Fibroblast of peridontal ligament (primary cell): ENCODE measurements around the gene MR1.

Experiments used
- DNase-seq: peaks from one replicate; pipeline ENCODE4 v3.0.0-alpha.2; 2010; ENCODE audit errors: extremely low read depth

The MR1 gene

DNA sequence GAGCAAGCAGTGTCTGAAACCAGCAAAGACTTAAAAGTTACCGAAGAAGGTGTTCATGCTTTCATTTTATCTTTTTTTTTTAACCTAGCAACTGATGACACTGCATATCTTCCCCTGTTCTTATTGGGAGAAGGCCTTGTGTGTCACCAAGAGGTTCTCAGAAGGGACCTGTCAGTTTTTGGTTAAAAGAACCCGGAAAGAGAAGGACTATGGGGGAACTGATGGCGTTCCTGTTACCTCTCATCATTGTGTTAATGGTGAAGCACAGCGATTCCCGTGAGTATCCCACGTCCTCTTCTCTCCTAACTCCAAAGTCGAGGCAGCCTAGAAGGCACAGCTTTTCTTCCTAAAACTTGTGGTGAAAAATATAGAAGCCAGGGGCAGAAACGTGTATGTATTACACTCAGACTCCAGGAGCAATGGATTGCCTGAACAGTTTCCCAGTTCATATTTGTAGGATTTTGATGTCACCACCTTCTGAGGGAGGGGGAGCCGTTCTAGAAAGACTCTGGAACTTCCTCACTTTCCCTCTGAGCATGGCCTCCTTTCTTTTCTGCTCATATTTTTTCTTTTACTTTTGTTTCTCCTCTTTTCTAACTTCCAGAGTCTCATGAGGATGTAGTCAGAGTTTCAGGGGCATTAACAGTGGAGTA is at the start of gene MR1:
Gene MR1 (plus strand): TSS at position 185 of the 653 bp plus-strand sequence. CDS start 25 bp downstream, at position 210.
- peak; percentile 95 for DNase-seq

DNA sequence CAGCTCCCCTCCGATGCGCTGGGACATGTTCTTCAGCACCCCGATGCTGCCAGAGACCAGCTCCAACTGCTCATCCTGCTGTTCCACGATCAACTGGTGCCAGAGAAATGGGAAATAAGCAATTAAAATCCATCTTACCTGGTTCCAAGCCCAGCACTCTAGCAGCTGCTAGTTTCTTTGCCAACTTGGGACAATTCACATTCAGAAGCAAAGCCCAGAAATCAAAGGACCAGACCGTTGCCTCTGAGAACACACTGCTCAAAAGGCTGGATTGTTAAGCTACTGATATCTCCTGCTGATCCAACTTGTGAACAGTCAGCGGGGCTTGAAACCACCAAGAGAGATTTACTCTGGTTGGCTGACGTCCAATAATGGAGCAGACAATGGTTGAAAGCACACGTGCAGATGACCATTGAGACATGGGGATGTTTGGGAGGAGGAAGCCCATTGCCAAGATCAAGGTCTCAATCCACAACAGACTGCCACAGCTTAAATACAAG is 45.5 kb upstream of the MR1 start:
- DNase-seq: no peak

DNA sequence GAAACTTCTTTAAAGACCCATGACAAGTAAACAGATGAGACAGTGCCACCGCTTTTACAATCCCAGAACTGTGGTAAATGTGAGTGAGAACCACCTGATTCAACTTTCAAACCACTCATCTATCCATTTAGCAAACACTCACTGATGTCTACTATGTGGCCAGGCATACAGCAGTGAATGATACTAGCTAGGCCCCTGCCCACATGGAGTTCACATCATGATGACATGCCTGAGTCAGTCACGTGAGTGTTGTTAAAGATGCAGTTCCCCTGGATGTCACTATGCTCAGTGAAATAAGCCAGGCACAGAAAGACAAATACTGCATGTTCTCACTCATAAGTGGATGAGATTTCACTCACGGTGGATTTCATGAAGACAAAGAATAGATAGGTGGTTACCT is 39.5 kb upstream of the MR1 start:
- DNase-seq: no peak

DNA sequence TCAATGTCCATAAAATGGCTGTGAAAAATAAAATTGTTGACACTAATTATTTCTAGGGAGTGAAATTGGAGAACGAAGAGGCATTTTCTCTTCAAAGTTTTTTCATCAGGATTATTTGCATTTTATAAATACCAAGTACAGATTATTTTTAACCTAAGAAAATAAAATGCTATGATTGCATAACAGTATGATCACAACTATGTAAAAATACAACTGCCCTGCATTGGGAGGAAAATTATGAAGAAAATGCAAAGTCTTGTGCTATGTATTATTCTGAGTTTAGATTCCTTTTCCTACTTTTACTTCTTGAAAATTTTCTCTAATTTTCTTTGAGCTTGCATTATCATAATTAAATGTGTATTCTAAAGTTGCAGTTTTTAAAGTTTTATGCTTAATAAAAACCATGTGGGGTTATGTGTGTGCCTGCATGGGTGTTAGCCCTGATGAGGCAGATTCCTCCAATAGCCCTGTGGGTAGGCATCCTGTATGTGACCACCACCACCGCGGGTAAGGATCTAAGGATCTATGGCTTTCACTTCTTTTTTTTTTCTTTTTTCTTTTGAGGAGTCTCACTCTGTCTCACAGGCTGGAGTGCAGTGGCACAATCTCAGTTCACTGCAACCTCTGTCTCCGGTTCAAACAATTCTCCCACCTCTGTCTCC is 35.8 kb upstream of the MR1 start:
- DNase-seq: peak; percentile 12

DNA sequence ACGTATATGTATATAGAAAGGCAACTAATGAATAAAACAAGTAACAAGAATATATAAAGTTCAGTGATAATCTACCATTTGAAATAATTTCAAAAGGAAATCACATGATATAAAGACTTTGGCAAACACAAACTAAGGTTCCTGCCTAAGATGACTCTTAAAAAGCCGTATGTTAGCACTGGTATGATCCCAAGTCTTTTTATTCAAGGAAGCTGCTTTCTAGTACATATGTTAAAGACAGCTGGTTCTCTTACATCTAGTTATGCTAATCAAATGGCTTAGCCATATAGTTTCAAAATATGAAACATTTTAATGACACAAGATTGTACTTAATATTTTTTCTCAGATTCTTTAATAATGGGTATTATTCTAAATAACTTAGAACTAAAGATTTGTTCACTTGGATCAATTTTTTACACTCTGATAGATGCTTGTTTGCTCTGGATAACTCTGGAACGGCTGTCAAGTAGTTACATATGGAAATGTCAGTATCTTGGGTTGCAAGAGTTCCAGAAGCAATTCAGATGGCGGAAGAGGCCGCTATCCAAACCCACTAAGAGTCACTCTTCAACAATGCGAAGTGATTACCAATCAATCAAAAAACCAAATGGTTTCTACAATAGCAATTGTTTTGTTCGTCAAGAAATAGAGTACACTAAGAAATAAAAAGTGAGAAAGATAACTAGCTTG is 32.5 kb upstream of the MR1 start:
- DNase-seq: no peak

DNA sequence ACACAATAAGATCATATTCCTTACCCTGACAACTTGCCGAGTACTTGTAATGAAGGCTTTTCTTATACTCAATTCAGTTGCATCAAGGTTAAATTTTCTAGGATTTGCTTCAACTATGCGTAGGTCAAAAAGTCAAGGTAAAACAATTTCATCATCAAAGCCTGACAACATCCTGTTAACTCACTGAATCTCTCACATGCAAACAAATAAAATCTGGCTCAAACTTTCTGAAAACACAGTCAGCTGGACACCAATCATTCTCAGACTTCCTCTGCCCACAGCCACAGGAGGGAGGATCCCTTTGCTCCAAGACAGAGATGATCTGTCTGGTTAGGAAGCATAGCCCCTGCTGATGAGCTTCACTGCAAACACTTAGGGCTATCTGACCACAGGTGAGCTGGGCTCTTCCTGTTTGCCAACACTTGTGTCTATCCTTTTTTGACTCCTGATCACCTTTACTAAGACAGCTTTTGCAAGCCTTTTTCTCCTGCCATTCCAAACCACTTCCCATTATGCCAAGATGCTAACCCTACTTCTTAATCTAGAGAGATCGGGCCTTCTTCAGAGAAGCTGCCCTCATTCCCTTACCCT is 31.1 kb upstream of the MR1 start:
- no peak for DNase-seq

DNA sequence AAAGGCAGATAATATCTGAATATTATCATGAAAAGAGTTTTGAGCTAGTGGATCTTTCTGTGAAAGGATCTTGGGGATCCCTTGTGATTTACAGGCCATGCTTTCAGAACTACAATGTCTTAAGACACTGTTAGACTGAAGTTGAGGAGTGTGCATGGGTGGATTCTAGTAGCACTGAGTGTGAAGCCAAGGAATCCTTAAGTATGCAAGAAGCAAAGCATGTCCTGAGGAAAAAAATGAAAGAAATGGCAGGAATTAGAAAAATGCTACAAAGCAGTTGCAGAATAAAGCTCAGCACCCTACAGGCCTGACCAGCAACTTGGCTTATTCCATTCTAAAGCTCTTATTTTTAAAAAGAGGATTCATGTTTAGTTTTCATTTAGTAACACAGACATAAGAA is 23.0 kb upstream of the MR1 start:
- peak; percentile 80 for DNase-seq

DNA sequence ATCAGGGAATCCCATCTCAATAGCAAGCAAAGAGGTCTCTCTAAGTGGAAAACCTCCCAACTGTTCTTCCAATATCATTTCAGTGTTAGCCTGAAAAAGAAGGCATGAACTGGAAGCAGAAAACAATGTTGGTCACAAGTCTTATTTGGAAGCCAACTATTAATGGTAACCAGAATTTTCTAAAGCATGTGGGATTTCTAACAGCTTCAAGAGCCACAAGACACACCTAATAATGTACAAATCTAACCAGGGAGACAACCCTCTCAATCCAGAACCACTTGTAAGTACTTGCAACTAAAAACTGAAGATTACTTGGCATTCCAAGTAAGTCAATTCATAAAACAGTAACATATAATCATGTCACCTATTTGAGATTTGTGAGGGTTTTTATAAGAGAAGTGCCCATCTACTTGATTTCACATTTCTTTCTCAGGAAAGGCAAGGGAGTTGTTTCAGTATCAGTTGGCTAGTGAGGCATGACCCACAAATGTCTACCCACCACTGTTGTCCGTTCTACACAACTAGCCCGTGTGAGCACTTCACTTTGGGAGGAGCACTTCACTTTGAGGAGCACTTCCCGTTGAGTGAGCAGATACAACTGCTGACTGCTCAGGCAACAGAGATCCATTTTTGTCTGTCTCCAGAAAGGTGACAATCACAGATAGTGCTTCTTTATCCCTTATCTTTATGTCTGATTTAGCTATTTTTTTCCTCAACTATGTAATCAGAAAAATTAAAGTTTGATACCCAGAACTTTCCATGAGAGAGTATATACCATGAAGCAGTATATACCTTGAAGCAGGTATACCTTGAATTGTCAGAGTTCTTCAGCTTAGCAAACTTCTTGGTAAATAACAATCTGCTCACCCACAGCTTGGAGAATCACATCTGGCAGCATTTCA is 22.2 kb upstream of the MR1 start:
- DNase-seq: no peak

DNA sequence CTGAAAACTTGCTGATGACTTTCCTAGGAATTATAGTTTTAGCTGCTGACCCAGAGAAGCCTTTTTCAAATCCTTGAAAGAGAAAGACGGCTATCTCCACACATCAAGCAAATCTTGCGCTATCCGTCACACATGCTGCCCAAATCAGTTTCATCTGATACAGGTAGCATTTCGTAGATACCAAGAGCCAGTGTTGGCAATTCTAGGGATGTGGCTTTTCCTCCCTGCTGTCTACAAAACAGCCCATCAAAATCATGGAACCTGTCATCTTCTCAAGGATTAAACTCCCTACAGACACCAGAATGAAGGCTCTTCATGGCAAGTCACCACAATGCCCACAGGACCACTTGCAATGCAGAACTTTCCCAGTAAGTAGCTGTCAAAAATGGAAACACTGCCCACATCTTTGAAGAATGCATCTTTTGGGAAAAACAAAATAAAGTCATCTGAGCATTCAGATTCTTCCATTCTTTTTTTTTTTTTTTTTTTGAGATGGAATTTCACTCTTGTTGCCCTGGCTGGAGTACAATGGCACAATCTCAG is 21.5 kb upstream of the MR1 start:
- DNase-seq: no peak

DNA sequence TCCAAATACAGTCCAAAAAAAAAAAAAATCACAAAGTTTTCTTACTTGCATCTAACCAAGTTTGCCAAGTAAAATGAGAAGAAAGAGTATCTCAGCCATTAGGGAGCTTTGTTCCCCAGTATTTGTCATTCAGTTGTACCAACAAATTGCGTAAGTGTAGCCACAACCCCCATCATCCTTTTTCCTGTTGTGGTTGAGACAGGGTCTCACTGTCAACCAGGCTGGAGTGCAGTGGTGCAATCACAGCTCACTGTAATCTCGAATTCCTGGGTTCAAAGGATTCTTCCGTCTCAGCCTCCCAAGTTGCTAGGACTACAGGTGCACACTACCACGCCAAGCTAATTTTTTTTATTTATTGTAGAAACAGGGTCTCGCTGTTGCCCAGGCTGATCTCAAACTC is 20.6 kb upstream of the MR1 start:
- no peak for DNase-seq

DNA sequence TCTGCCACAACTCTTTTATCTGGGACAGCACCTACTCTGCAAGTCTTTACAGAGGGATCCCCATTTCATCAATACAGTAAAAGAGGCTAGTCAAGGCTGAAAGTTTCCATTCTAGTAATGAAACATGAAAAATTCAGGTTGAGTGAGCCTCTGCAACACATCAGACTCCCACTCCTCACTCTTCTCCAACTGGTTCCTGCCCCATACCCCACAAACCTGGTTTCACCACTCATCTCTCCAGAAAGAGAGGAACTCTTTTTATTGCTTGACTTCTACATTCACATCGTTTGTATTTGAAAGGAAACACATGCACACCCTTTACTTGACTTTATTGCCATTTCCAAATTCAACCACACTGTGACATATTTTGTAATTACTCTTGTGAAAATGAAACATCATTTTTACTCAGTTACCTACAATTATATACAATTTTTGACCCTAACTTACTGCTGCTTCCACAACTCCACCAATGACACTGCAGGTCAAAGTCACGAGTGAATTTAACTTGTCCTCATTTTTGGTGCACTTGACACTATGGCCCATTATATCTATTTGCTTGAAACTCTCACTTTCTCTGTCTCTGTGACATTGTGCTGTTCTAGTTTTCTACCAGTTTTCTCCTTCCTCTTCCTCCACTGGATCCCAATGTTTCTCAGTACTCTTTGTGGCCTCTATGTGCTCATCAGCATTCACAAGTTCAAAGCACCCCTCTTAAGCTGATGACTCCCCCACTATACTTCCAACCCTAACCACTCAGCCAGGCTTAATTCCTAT is 19.1 kb upstream of the MR1 start:
- no peak for DNase-seq

DNA sequence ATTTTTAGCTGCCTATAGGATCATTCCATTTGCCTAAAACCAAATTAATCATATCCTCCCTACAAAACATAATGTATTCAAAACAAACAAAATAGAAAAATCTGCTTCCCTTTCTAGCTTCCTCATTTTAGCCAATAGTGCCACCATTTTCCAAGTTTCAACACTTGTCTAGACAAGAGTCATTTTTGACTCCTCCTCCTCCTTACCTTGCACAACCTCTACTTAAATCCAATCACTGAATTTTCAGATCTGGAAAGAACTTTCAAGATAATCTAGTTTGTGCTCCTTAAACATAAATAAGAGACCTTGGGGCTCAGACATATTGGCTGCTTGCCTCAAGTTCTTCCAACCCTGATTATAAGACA is 18.6 kb upstream of the MR1 start:
- no peak for DNase-seq

DNA sequence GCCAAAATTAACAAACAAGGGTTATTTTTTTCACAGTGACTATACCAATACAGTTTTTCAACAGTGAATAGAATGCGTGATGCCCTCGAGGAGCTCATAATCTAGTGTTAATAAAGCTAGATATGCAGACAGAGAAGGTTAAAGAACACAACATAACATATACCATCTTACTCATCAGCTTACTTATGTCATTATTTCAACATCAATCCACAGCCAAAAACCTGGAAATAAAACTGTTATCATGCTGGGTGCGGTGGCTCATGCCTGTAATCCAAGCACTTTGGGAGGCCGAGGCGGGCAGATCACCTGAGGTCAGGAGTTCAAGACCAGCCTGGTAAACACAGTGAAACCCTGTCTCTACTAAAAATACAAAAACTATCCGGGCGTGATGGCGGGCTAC is 17.2 kb upstream of the MR1 start:
- no peak for DNase-seq

DNA sequence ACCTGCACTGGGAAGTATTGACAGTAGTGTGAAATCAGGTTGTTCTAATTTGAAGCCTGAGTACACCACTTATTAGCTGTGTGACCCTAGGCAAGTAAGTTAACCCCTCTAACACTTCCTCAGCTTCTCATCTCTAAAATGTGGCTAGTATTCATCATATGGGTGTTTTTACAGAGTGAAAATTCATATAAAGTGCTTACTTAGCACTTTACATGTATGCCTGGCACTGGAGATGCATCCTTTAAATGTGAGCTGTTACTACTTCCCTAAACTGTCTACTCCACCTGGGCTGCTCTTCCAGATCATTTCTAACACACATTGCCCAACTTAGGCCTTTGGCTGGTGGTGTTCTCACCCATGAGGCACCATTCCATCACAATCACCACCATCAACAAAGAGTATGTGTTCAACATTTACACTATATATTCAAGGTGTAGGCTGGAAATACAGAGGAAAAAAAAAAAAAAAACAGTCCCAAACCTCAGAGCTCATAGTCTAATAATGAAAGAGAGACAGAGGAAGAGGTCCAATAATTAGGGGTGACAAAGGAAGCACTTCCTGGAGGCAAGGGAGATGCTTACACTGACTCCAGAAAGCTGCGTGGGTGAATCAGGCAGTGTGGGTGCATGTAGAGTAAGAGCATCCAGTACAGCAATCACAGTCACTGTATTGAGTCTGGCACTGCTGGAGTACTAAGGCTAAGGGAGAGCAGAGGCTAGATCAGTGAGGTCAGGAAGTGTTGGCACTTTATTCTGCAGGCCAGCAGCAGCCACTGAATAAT is 14.7 kb upstream of the MR1 start:
- DNase-seq: no peak

DNA sequence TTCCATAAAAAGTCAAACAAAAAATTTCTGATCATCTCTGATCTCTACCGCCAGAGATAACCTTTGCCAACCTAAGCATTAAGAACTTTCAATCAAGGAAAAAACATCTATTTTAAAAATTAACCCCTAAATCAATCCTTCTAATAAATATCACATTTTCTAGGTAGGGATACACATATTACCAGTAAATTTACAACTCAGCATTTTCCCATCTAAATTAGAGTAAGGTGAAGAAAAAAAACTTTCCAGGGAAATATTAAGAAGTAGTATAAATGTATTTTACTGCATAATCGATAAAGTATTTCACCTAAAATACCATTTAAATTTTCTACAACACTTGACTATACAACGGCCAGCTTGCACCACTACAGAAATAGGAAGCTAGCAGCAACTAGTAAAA is 12.6 kb upstream of the MR1 start:
- DNase-seq: no peak

DNA sequence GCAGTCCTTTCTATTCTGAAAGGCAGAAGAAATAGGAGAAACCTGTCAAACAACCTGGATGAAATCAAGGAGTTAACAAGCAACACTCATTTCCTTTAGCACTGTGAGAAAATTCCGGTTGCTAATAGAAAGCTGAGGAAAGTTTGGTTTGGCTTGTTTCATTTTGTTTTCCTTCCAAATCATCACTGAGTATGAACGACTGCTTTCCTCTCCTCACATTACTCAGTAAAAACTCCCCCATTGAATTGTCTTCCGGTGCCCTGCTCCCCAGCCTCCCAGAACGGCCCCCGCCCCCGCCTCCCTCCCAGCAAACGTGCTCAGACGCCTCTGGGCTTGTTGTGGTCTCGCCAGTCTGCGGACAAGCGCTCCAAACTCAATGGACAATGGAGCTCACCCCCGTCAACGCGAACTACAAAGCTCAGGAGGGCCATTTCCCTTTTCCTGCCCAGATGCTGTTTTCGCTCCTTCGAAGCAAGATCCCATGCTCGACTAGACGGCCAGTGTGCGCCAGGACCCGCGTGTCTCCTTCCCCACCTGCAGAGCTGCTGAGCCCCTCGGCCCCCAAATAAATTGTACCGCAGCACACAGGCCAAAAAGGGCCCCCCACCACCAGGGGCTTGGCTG is 11.9 kb upstream of the MR1 start:
- DNase-seq: peak; percentile 37

DNA sequence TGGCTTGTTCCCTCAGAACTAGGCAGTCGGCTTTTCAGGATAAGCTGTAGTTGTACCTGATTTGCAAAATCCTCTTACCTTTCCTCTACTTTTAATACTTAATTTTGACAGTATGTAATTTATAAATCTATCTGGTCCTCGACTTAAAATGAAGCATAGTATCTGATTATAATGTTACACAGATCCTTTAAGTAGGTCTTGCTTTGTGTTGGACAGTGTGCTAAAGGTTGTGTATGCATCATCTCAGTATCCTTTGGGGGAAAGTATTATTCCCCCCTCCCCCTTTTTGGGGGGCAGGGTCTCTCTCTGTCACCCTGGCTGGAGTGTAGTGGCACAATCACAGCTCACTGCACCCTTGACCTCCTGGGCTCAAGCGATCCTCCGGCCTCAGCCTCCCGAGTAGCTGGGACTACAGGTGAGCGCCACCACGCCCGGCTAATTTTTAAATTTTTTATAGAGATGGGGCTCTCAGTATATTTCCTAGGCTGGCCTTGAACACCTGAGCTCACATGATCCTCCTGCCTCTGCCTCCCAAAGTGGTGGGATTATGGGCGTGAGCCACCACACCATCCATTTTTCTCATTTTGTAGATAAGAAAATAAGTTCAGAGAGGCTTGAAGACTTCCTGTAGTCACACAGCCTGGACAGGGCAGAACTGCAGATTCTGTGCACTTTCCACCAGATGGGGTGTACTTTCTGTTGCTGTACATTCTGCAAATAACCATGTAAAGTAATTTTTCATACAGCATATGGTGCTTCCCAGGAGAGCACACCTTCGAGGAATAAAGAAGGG is 10.3 kb upstream of the MR1 start:
- DNase-seq: no peak

DNA sequence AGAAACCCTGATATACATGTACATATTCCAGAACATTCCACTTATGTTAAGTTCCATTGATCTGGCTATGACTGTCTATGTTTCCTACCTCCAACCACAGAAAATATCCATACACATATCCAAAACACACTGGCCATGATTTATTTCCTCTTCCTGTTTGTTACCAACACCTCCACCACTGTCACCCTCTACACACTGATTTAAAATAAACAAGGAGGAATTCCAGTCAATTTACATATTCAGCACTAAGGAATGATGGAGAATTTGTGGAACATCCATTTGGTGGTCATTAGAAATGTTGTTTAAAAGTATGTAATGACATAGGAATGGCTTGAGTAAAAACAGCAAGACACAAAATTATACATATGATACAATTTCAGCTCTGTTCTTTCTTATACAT is 5.6 kb upstream of the MR1 start:
- DNase-seq: peak; percentile 50

DNA sequence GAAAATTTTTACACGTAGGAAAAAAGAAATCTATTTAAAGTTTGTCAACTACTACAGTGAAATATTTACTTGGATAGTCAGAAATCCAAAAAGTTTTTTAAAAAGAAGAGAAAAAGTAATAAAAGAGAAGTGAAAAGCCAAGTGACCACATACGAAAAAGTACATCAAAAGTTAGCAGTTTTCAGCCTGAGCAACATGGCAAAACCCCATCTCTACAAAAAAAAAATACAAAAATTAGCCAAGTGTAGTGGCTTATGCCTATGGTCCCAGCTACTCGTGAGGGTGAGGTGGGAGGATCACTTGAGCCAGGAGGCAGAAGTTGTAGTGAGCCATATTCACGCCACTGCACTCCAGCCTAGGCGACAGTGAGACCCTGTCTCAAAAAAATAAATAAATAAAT is 5.2 kb upstream of the MR1 start:
- DNase-seq: no peak
